Airway epithelial cell (primary cell): ENCODE data around the gene TIAM1. TPM values are rescaled to one million over a fixed set of nuclear protein-coding genes. Genes with fewer than 3 reads are reported as not detected.

Source experiments
- total RNA-seq: library from RNA; depleted of rRNA; stranded (reverse); fragments of >200 nt; gene quantifications from 2 replicates; pipeline ENCODE4 v1.2.3, GENCODE V29; 2015

Gene TIAM1, protein sequence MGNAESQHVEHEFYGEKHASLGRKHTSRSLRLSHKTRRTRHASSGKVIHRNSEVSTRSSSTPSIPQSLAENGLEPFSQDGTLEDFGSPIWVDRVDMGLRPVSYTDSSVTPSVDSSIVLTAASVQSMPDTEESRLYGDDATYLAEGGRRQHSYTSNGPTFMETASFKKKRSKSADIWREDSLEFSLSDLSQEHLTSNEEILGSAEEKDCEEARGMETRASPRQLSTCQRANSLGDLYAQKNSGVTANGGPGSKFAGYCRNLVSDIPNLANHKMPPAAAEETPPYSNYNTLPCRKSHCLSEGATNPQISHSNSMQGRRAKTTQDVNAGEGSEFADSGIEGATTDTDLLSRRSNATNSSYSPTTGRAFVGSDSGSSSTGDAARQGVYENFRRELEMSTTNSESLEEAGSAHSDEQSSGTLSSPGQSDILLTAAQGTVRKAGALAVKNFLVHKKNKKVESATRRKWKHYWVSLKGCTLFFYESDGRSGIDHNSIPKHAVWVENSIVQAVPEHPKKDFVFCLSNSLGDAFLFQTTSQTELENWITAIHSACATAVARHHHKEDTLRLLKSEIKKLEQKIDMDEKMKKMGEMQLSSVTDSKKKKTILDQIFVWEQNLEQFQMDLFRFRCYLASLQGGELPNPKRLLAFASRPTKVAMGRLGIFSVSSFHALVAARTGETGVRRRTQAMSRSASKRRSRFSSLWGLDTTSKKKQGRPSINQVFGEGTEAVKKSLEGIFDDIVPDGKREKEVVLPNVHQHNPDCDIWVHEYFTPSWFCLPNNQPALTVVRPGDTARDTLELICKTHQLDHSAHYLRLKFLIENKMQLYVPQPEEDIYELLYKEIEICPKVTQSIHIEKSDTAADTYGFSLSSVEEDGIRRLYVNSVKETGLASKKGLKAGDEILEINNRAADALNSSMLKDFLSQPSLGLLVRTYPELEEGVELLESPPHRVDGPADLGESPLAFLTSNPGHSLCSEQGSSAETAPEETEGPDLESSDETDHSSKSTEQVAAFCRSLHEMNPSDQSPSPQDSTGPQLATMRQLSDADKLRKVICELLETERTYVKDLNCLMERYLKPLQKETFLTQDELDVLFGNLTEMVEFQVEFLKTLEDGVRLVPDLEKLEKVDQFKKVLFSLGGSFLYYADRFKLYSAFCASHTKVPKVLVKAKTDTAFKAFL (N-terminal part only)
- 19.3 and 21.7 TPM in 2 replicates for total RNA-seq

GRCh38 chr21:31343680-31344480 lies at the start of gene TIAM1:
Gene TIAM1 (minus strand): TSS chr21:31344261. CDS start chr21:31266972, 77,289 bp downstream.

